Activated naive CD8-positive, alpha-beta T cell treated with anti-CD3 and anti-CD28 coated beads for 36 hours (primary cell): ENCODE measurements around the gene CBFB. TPM values are rescaled to one million over a fixed set of nuclear protein-coding genes. Genes with fewer than 3 reads are reported as not detected.
A peak's percentile ranks its signal among the peaks of the same experiment; 100 is the strongest.

ENCODE experiments used
- DNase-seq: peaks from one replicate; pipeline ENCODE4 v3.0.0; 2021
- H3K27ac Mint-ChIP-seq: one replicate; pipeline ENCODE4 v1.8.0; 2022; ENCODE audit warnings: mild to moderate bottlenecking, moderate library complexity, mixed read lengths
- H3K27me3 Mint-ChIP-seq: one replicate; pipeline ENCODE4 v1.8.0; 2022; ENCODE audit warnings: mild to moderate bottlenecking, mixed read lengths
- H3K36me3 Mint-ChIP-seq: one replicate; pipeline ENCODE4 v1.8.0; 2021; ENCODE audit warnings: mild to moderate bottlenecking, mixed read lengths
- H3K4me1 Mint-ChIP-seq: one replicate; pipeline ENCODE4 v1.8.0; 2021; ENCODE audit warnings: mixed read lengths
- H3K4me3 Mint-ChIP-seq: one replicate; pipeline ENCODE4 v1.8.0; 2022; ENCODE audit warnings: mild to moderate bottlenecking, moderate library complexity, mixed read lengths
- H3K9me3 Mint-ChIP-seq: one replicate; pipeline ENCODE4 v1.8.0; 2022; ENCODE audit warnings: mixed read lengths
- total RNA-seq, 2 experiments: library from RNA; stranded (reverse); gene quantifications; one replicate each; pipeline ENCODE4 v1.2.3, GENCODE V29; 2021

CBFB gene
- total RNA-seq, 2 experiments from 2014 or later: 110 to 114 TPM

GRCh38 chr16:67013233-67013822 is 15.6 kb upstream of the CBFB start:
- Mint-ChIP-seq H3K27me3 (no peaks in the 10 kb centered on the region), H3K4me1 (peaks cover 17% of the 10 kb centered on the region), H3K9me3 (no peaks in the 10 kb centered on the region), H3K4me3 (peak overlapping the region; percentile 78), H3K36me3 (no peaks in the 10 kb centered on the region), H3K27ac (no peak overlapping the region)
- DNase-seq: no peak

DNA sequence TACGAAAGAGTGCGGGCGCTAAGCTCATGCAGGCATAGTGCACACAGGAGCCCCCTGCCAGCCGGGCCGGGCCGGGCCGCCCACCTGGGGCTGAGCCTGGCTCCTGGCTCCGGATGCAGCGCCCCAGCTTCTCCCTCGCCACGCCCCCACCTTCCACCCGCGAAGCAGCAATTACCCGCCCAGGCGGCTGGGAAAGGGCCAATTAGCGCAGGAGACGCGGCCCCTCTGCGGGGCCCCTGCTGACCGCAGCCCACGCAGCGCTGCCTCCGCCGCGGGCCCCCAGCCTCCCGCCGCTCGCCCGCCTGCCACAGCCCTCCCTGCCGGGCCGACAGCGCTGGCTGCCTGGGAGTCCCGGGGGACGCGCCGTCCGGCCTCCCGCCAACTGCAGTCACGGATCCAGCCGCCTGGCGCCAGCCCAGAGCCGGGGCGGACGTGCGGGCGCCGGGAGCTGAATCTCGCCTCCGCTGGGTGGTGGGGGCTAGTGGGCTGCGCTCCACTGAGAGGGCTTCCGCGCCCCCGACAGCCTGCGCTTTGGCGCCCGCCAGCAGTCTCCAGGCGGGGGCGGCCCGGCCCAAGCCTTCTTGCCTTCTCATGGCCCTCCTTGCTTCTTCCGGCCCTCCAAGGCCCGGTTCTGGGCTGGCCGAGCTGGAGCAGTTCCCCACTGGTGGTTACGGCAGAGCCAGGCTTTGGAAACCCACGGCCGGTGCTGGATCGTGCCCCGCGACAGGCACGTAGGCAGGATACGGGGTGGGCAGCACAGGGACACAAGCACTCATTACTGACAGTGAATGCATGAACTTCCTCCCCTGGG is 14.9 kb upstream of the CBFB start:
- Mint-ChIP-seq H3K27me3 (no peaks in the 10 kb centered on the region), H3K27ac (peak overlapping the region; percentile 79), H3K4me1 (peaks cover 17% of the 10 kb centered on the region), H3K4me3 (peak overlapping the region; percentile 82), H3K9me3 (no peaks in the 10 kb centered on the region), H3K36me3 (no peaks in the 10 kb centered on the region)
- peak; percentile 87 for DNase-seq

GRCh38 chr16:67014634-67015312 is 14.2 kb upstream of the CBFB start:
- H3K27me3 Mint-ChIP-seq: no peaks in the 10 kb centered on the region
- peak overlapping the region; percentile 79 for H3K27ac Mint-ChIP-seq
- H3K4me1 Mint-ChIP-seq: peaks cover 17% of the 10 kb centered on the region
- peak overlapping the region; percentile 82 for H3K4me3 Mint-ChIP-seq
- H3K36me3 Mint-ChIP-seq: no peaks in the 10 kb centered on the region
- no peaks in the 10 kb centered on the region for H3K9me3 Mint-ChIP-seq
- DNase-seq: no peak

DNA sequence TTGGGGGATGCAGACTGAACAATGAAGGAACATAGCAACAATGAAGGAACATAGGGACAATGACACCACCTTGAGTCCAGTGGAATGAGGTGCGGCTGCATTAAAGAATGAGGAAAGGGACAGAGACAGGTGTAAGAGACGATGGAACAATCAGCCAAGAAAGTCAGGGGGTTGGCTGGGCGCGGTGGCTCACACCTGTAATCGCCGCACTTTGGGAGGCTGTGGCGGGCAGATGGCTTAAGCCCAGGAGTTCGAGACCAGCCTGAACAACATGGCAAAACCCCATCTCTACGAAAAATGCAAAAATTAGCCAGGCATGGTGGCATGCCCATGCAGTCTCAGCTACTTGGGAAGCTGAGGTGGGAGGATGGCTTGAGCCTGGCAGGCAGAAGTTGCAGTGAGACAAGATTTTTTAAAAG is 13.6 kb upstream of the CBFB start:
- Mint-ChIP-seq H3K4me1 (peaks cover 17% of the 10 kb centered on the region), H3K4me3 (peak overlapping the region; percentile 33), H3K9me3 (no peaks in the 10 kb centered on the region), H3K27me3 (no peaks in the 10 kb centered on the region), H3K36me3 (no peaks in the 10 kb centered on the region), H3K27ac (no peak overlapping the region)
- no peak for DNase-seq

DNA sequence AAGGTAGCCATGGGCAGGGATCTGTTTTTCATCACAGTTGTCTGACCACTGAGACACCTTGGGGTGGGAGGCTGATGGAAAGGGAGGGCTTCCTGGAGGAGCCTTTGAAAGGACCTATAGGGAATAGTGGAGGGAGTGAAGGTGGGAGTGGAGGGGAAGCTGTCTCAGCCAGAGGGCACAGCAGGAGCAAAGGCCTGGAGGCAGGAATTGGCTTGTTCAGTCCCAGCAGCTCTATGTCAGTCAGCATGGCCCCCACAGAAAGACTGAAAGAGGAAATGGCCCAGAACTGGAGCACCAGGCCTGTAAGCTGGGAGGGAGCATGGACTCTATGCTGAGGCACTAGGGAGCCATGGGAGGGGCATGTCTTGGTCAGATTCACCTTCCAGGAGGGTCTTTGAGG is 12.8 kb upstream of the CBFB start:
- no peaks in the 10 kb centered on the region for H3K9me3 Mint-ChIP-seq
- no peak for DNase-seq
- H3K36me3 Mint-ChIP-seq: no peaks in the 10 kb centered on the region
- H3K4me1 Mint-ChIP-seq: peaks cover 15% of the 10 kb centered on the region
- no peak overlapping the region for H3K4me3 Mint-ChIP-seq
- H3K27ac Mint-ChIP-seq: no peak overlapping the region
- no peaks in the 10 kb centered on the region for H3K27me3 Mint-ChIP-seq

DNA sequence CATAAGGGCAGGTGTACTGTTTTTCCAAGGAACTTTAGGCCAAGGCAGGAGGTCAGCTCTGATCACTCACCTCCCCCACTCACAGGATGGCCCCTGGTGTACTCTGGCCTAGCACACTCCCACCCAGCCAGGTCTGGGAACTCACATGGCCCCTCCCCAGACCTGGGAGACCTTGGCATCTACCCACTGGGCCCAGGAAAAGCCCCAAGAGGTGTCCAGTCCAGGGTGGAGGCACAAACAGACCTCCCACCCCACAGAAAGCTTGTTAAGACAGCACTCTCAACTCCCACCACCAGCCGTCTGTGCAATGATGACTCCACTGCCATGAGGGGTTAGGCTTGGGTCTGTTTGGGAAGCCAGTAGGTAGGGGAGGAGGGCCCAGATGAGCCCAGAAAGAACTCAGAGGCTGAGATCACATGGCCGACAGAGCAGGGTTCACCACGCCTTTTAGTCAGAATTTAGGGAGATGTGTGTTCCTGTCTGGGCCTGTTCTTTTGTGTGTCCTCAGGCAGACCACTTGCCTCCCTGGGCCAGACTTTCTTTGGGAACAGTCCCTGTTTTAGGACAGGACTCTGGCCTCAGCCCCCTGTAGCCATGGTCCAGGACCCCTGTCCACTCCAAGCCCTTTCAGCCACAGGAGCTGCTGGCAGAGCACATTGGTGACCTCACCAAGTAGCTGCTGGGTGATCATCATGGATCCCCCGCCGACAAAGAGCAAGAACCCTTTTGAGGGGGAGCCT is 12.1 kb upstream of the CBFB start:
- Mint-ChIP-seq H3K4me1 (peaks cover 15% of the 10 kb centered on the region), H3K36me3 (no peaks in the 10 kb centered on the region), H3K9me3 (no peaks in the 10 kb centered on the region), H3K27ac (no peak overlapping the region), H3K4me3 (no peak overlapping the region), H3K27me3 (no peaks in the 10 kb centered on the region)
- DNase-seq: no peak

DNA sequence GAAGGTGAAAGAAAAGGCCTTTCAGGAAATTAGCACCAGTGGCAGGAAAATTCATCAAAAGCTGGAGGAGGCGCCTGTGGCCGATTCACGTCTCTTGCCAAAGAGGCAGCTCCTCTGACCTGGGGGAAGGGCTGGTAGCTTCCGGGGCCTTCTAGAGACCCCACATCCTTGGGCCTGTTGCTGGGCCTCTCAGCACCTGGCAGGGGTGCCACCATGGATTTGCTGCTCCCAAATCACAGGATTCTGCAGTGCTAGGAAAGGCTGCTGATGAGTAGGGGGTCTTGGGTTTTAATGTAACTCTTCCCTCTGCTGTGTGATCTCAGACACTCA is 11.6 kb upstream of the CBFB start:
- no peak overlapping the region for H3K27ac Mint-ChIP-seq
- no peaks in the 10 kb centered on the region for H3K27me3 Mint-ChIP-seq
- no peak overlapping the region for H3K4me3 Mint-ChIP-seq
- H3K36me3 Mint-ChIP-seq: no peaks in the 10 kb centered on the region
- peaks cover 15% of the 10 kb centered on the region for H3K4me1 Mint-ChIP-seq
- no peak for DNase-seq
- H3K9me3 Mint-ChIP-seq: no peaks in the 10 kb centered on the region

DNA sequence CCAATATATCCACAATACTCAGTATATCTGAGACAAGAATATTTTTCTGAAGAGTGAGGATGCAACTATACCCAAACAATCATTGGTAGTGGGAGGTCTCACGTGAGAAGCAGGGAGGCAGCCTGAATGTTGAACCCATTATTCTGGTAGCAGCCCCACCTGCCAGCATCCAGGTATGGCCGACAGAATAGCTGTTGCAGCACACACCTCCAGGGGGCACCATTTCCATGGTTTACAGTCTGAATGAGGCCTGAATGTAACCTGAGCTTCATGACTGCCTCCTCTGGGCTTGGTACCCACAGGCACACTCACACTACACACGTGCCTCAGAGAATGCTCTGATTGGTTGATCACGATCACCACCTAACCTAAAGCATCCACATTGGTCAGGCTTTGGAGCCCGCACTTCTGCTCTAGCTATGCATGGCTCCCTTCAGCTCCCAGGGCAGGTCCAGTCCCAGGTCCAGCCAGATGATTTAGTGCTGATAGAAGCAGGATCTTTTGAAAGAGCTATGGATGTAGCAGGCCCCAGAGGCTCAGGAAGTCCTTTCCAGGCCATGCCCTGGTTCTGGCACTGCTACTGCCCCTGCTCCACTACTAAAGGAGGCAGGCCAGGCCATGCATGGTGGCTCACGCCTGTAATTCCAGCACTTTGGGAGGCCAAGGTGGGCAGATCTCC is 11.0 kb upstream of the CBFB start:
- DNase-seq: peak; percentile 85
- Mint-ChIP-seq H3K27ac (no peak overlapping the region), H3K27me3 (no peaks in the 10 kb centered on the region), H3K9me3 (no peaks in the 10 kb centered on the region), H3K4me1 (peaks cover 15% of the 10 kb centered on the region), H3K36me3 (no peaks in the 10 kb centered on the region), H3K4me3 (no peak overlapping the region)

- no peaks in the 10 kb centered on the region for H3K9me3 Mint-ChIP-seq
- DNase-seq: no peak
- no peaks in the 10 kb centered on the region for H3K36me3 Mint-ChIP-seq
- no peak overlapping the region for H3K4me3 Mint-ChIP-seq
- H3K4me1 Mint-ChIP-seq: peaks cover 12% of the 10 kb centered on the region
- H3K27me3 Mint-ChIP-seq: no peaks in the 10 kb centered on the region
- H3K27ac Mint-ChIP-seq: no peak overlapping the region
Measured at GRCh38 chr16:67019171-67019570, 9.8 kb upstream of the CBFB start.

GRCh38 chr16:67021321-67021720 is 7.6 kb upstream of the CBFB start:
- Mint-ChIP-seq H3K4me3 (no peak overlapping the region), H3K9me3 (no peaks in the 10 kb centered on the region), H3K27ac (no peak overlapping the region), H3K4me1 (peaks cover 11% of the 10 kb centered on the region), H3K36me3 (no peaks in the 10 kb centered on the region), H3K27me3 (no peaks in the 10 kb centered on the region)
- DNase-seq: no peak

GRCh38 chr16:67022531-67023214 is 6.3 kb upstream of the CBFB start:
- no peak overlapping the region for H3K27ac Mint-ChIP-seq
- H3K4me1 Mint-ChIP-seq: peaks cover 12% of the 10 kb centered on the region
- DNase-seq: no peak
- H3K9me3 Mint-ChIP-seq: no peaks in the 10 kb centered on the region
- H3K4me3 Mint-ChIP-seq: no peak overlapping the region
- H3K27me3 Mint-ChIP-seq: no peaks in the 10 kb centered on the region
- no peaks in the 10 kb centered on the region for H3K36me3 Mint-ChIP-seq

DNA sequence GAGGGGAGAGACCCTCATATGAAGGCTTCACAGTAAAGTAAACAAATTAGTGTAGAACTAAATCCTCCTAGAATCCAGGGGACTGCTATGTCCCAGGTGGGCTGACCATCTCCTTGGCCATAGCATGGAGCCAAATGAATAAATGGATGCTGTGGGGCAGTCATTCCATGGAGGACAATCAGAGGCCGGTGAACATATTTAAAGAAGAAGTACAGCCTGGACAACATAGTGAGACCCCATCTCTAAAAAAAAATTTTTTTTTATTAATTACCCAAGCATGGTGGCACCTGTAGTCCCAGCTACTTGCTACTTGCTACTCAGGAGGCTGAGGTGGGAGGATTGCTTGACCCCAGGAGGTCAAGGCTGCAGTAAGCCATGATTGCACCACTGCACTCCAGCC is 5.3 kb upstream of the CBFB start:
- H3K4me1 Mint-ChIP-seq: peaks cover 14% of the 10 kb centered on the region
- DNase-seq: no peak
- no peaks in the 10 kb centered on the region for H3K9me3 Mint-ChIP-seq
- no peak overlapping the region for H3K27ac Mint-ChIP-seq
- no peak overlapping the region for H3K4me3 Mint-ChIP-seq
- no peaks in the 10 kb centered on the region for H3K36me3 Mint-ChIP-seq
- no peaks in the 10 kb centered on the region for H3K27me3 Mint-ChIP-seq

- H3K4me3 Mint-ChIP-seq: no peak overlapping the region
- no peaks in the 10 kb centered on the region for H3K27me3 Mint-ChIP-seq
- H3K27ac Mint-ChIP-seq: no peak overlapping the region
- no peak for DNase-seq
- H3K9me3 Mint-ChIP-seq: no peaks in the 10 kb centered on the region
- no peaks in the 10 kb centered on the region for H3K36me3 Mint-ChIP-seq
- H3K4me1 Mint-ChIP-seq: peaks cover 14% of the 10 kb centered on the region
Measured at GRCh38 chr16:67024384-67025209, 4.4 kb upstream of the CBFB start.

DNA sequence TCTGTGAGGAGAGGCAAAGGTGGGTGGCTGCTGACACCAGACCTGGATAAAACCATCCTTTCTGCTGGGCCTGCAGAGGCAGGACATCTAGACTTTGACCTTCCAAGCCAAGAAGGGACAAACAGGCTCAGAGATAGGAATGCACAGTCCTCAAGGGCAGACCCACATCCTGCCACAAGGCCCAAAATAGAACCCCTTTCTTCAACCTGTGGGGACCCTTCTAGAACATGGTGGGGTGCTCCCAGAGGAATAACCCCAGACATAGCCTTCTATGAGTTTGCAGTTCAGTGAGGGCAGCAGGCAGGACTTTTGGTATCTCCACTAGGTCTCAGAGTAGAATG is 3.8 kb upstream of the CBFB start:
- no peak overlapping the region for H3K4me3 Mint-ChIP-seq

More for the DNA sequence above, 3.8 kb upstream of the CBFB start:
- Mint-ChIP-seq H3K9me3 (no peaks in the 10 kb centered on the region), H3K36me3 (peaks cover 4% of the 10 kb centered on the region), H3K27ac (no peak overlapping the region), H3K27me3 (no peaks in the 10 kb centered on the region), H3K4me1 (peaks cover 14% of the 10 kb centered on the region)
- no peak for DNase-seq
